NK-92 (cell line): ENCODE results near the gene PRMT3.
"Not testable (repeated sequence)": the region's sequence is repeated elsewhere in the genome, so short reads cannot be mapped to it uniquely, and the experiment has no call there.

Experiments
- DNase-seq: peaks from one replicate; lab custom pipeline; 2025; ENCODE audit not compliant: unreplicated experiment; lab: John Stamatoyannopoulos, UW

PRMT3 gene

GRCh38 chr11:20373568-20374209 lies 13.8 kb upstream of the PRMT3 start:
- DNase-seq, result no peak

- DNase-seq, result no peak
These were observed 12.7 kb upstream of the PRMT3 start for GRCh38 chr11:20374741-20375300.

GRCh38 chr11:20376162-20376730 lies 11.3 kb upstream of the PRMT3 start:
- DNase-seq, result no peak

- not testable (repeated sequence) for DNase-seq
These were observed 1.5 kb upstream of the PRMT3 start for GRCh38 chr11:20385996-20386395.

- DNase-seq, result no peak
These were observed 860 bp downstream of the PRMT3 start for GRCh38 chr11:20388096-20389055.

- DNase-seq, result no peak
These were observed 9.8 kb downstream of the PRMT3 start for GRCh38 chr11:20397281-20397680.

GRCh38 chr11:20399498-20399897 lies 12.0 kb downstream of the PRMT3 start:
- no peak for DNase-seq

GRCh38 chr11:20403059-20403458 lies 15.5 kb downstream of the PRMT3 start:
- DNase-seq, result no peak

- DNase-seq, result no peak
These were observed 19.0 kb downstream of the PRMT3 start for GRCh38 chr11:20406484-20406883.

- no peak for DNase-seq
These were observed 19.8 kb downstream of the PRMT3 start for GRCh38 chr11:20407344-20407743.

GRCh38 chr11:20415432-20415831 lies 27.9 kb downstream of the PRMT3 start:
- no peak for DNase-seq

GRCh38 chr11:20417771-20418170 lies 30.3 kb downstream of the PRMT3 start:
- no peak for DNase-seq

- no peak for DNase-seq
These were observed 34.4 kb downstream of the PRMT3 start for GRCh38 chr11:20421946-20422345.

- DNase-seq, result no peak
These were observed 41.7 kb downstream of the PRMT3 start for GRCh38 chr11:20429216-20429615.

- DNase-seq, result no peak
These were observed 51.1 kb downstream of the PRMT3 start for GRCh38 chr11:20438637-20439036.

- no peak for DNase-seq
These were observed 56.1 kb downstream of the PRMT3 start for GRCh38 chr11:20443596-20443995.

- DNase-seq, result no peak
These were observed 57.0 kb downstream of the PRMT3 start for GRCh38 chr11:20444535-20444934.

GRCh38 chr11:20448834-20449233 lies 61.3 kb downstream of the PRMT3 start:
- DNase-seq, result no peak

- DNase-seq, result no peak
These were observed 63.3 kb downstream of the PRMT3 start for GRCh38 chr11:20450829-20451228.

GRCh38 chr11:20451568-20451967 lies 64.1 kb downstream of the PRMT3 start:
- DNase-seq, result no peak

GRCh38 chr11:20452585-20452984 lies 65.1 kb downstream of the PRMT3 start:
- DNase-seq, result no peak
